HepG2 (cell line): ENCODE results near the gene ZCCHC17. TPM values are rescaled to one million over a fixed set of nuclear protein-coding genes. Genes with fewer than 3 reads are reported as not detected.

Experiments
- GLMP ChIP-seq: sonication (generic); formaldehyde crosslinking; IDR thresholded peaks from 2 replicates; pipeline ENCODE4 v1.9.0; 2021; ENCODE audit warnings: missing genetic modification reagents, mild to moderate bottlenecking, borderline replicate concordance
- LCORL ChIP-seq, 2 experiments: fragments of 450-650 bp in 1 of 2; sonication (generic) in 1 of 2; formaldehyde crosslinking in 1 of 2; IDR thresholded peaks; 2 replicates each; pipeline versions ENCODE4 v1.5.0 to v1.6.1; 2017 to 2020; ENCODE audit warnings: antibody characterized with exemption in 1 of 2, missing genetic modification reagents in 1 of 2
- LRRFIP1 ChIP-seq: sonication (generic); formaldehyde crosslinking; conservative IDR thresholded peaks from 2 replicates; pipeline ENCODE4 v1.4.0; 2020; ENCODE audit warnings: missing genetic modification reagents
- MLX ChIP-seq: IDR thresholded peaks from 2 replicates; pipeline ENCODE4 v1.6.1; 2016
- NCOA5 ChIP-seq: sonication (generic); formaldehyde crosslinking; IDR thresholded peaks from 2 replicates; pipeline ENCODE4 v1.4.0; 2020; ENCODE audit warnings: missing genetic modification reagents
- NFIC ChIP-seq: IDR thresholded peaks from 2 replicates; pipeline ENCODE4 v1.6.1; 2012; ENCODE audit warnings: mild to moderate bottlenecking, low read length, inconsistent platforms
- RXRA ChIP-seq: sonication (generic); formaldehyde crosslinking; IDR thresholded peaks from 2 replicates; pipeline ENCODE4 v1.5.1; 2020; ENCODE audit warnings: missing genetic modification reagents
- SP4 ChIP-seq: sonication (generic); formaldehyde crosslinking; IDR thresholded peaks from 2 replicates; pipeline ENCODE4 v1.8.1; 2023; ENCODE audit warnings: mild to moderate bottlenecking, missing genetic modification reagents
- TEAD2 ChIP-seq: sonication (generic); formaldehyde crosslinking; IDR thresholded peaks from 2 replicates; pipeline ENCODE4 v1.9.0; 2021; ENCODE audit warnings: missing genetic modification reagents
- U2AF1 ChIP-seq: fragments of 200-400 bp; formaldehyde crosslinking; optimal IDR thresholded peaks from 2 replicates; pipeline ENCODE3; 2017; ENCODE audit warnings: mild to moderate bottlenecking, low read depth, low read length
- XRCC5 ChIP-seq: fragments of 200-400 bp; formaldehyde crosslinking; optimal IDR thresholded peaks from 2 replicates; pipeline ENCODE3; 2017; ENCODE audit warnings: mild to moderate bottlenecking, low read length
- YEATS2 ChIP-seq: sonication (generic); formaldehyde crosslinking; IDR thresholded peaks from 2 replicates; pipeline ENCODE4 v1.4.0; 2020; ENCODE audit warnings: missing genetic modification reagents, borderline replicate concordance
- ZBTB40 ChIP-seq, 2 experiments: fragments of 450-650 bp in 1 of 2; sonication (generic) in 1 of 2; formaldehyde crosslinking in 1 of 2; IDR thresholded peaks; 2 replicates each; pipeline versions ENCODE4 v1.6.1 to v1.8.0; 2016 to 2022; ENCODE audit warnings: antibody characterized with exemption in 1 of 2, mild to moderate bottlenecking in 1 of 2, missing genetic modification reagents in 1 of 2
- ZMYM4 ChIP-seq: sonication (generic); formaldehyde crosslinking; IDR thresholded peaks from 2 replicates; pipeline ENCODE4 v1.8.1; 2023; ENCODE audit warnings: mild to moderate bottlenecking, missing genetic modification reagents
- ZNF740 ChIP-seq: sonication (generic); formaldehyde crosslinking; IDR thresholded peaks from 2 replicates; pipeline ENCODE4 v1.4.0; 2020; ENCODE audit warnings: missing genetic modification reagents
- ZNF781 ChIP-seq: sonication (generic); formaldehyde crosslinking; IDR thresholded peaks from 2 replicates; pipeline ENCODE4 v1.5.1; 2020; ENCODE audit warnings: borderline replicate concordance, mild to moderate bottlenecking, missing genetic modification reagents; ENCODE audit errors: not compliant biosample characterization
- polyA plus RNA-seq, 8 experiments: library from polyadenylated mRNA; depleted of rRNA in 3 of 8; stranded (reverse) in 7 of 8; unstranded in 1 of 8; fragments of >200 nt; fragmentation: Illumina TruSeq in 4 of 8; extraction: Trizol in 4 of 8; gene quantifications; 2 replicates each; pipeline versions ENCODE4 v1.2.1 to v1.2.3, GENCODE V29; 2011 to 2016; ENCODE audit warnings: low read depth in 4 of 8, missing spikeins in 1 of 8, mixed read lengths in 1 of 8; ENCODE audit not compliant: insufficient read depth in 1 of 8
- total RNA-seq, 5 experiments: library from RNA; depleted of rRNA; stranded (reverse); fragments of >200 nt; fragmentation: Illumina TruSeq; extraction: Trizol; gene quantifications; 2 replicates each; pipeline ENCODE4 v1.2.3, GENCODE V29; 2016; ENCODE audit warnings: low read depth in 1 of 5

ZCCHC17 gene
- total and polyA plus RNA-seq, 2 of the 13 experiments (the other 11 are each of a cell fraction or from before 2014, with no cell fraction given): 20.5 to 53.0 TPM

GRCh38 chr1:31413405-31414001 lies 116.7 kb downstream of the ZCCHC17 start (continued):
- TF ChIP-seq MLX (CRISPR knock-in tag) (no peak), ZBTB40 (IDR thresholded peaks at IDR 0.05) (no peak), ZBTB40 (CRISPR knock-in tag; IDR thresholded peaks at IDR 0.05) (no peak), YEATS2 (no peak), RXRA (CRISPR knock-in tag) (no peak), ZNF781 (CRISPR knock-in tag) (no peak), ZNF740 (CRISPR knock-in tag) (no peak), U2AF1 (no peak), SP4 (CRISPR knock-in tag) (no peak), NFIC (no peak), NCOA5 (no peak), XRCC5 (no peak), TEAD2 (CRISPR knock-in tag) (no peak), LRRFIP1 (CRISPR knock-in tag) (no peak), GLMP (no peak), LCORL (IDR thresholded peaks at IDR 0.05) (no peak), LCORL (CRISPR knock-in tag; IDR thresholded peaks at IDR 0.05) (no peak), ZMYM4 (CRISPR knock-in tag) (no peak)
